ENCODE measurements around the gene ZBTB7A.

The ZBTB7A gene

GRCh38 chr19:4066682-4067395 is at the start of gene ZBTB7A:
ZBTB7A (minus strand) TSS chr19:4066899; CDS start chr19:4055232, 11,667 bp downstream.
- DNase-seq: peak; percentile 62 to 79

GRCh38 chr19:4115818-4116385 is 49.2 kb upstream of the ZBTB7A start:
- no peak for DNase-seq

- no peak for DNase-seq
Measured at GRCh38 chr19:4115050-4115817, 48.5 kb upstream of the ZBTB7A start.

GRCh38 chr19:4114181-4114580 is 47.5 kb upstream of the ZBTB7A start:
- DNase-seq: no peak

GRCh38 chr19:4113398-4114088 is 46.8 kb upstream of the ZBTB7A start:
- no peak for DNase-seq

GRCh38 chr19:4112367-4112766 is 45.7 kb upstream of the ZBTB7A start:
- no peak for DNase-seq

- no peak for DNase-seq
Measured at GRCh38 chr19:4109626-4109945, 42.9 kb upstream of the ZBTB7A start.

- DNase-seq: peak; percentile 14 to 41
Measured at GRCh38 chr19:4108767-4109625, 42.3 kb upstream of the ZBTB7A start.

GRCh38 chr19:4103080-4103433 is 36.4 kb upstream of the ZBTB7A start:
- DNase-seq: no peak

GRCh38 chr19:4102339-4103079 is 35.8 kb upstream of the ZBTB7A start:
- no peak for DNase-seq

GRCh38 chr19:4101496-4101770 is 34.7 kb upstream of the ZBTB7A start:
- DNase-seq: no peak

- no peak for DNase-seq
Measured at GRCh38 chr19:4100647-4101495, 34.2 kb upstream of the ZBTB7A start.

- DNase-seq: no peak
Measured at GRCh38 chr19:4099041-4099764, 32.5 kb upstream of the ZBTB7A start.

- DNase-seq: no peak
Measured at GRCh38 chr19:4098493-4098892, 31.8 kb upstream of the ZBTB7A start.

- DNase-seq: no peak
Measured at GRCh38 chr19:4097501-4097900, 30.8 kb upstream of the ZBTB7A start.

GRCh38 chr19:4096049-4096892 is 29.6 kb upstream of the ZBTB7A start:
- no peak for DNase-seq

GRCh38 chr19:4095488-4095844 is 28.8 kb upstream of the ZBTB7A start:
- DNase-seq: no peak

GRCh38 chr19:4094761-4095487 is 28.2 kb upstream of the ZBTB7A start:
- no peak for DNase-seq

- no peak for DNase-seq
Measured at GRCh38 chr19:4094291-4094690, 27.6 kb upstream of the ZBTB7A start.

Measured in bone marrow (tissue), 2 donors.